ENCODE data around the gene KCNJ1.

KCNJ1 gene

GRCh38 chr11:128803449-128804245 lies 63.4 kb downstream of the KCNJ1 start:
- in situ Hi-C loops (cut with HindIII; ENCODE audit: low sequenced_read_pairs): no loop called here

- in situ Hi-C loops (cut with HindIII; ENCODE audit: low sequenced_read_pairs): no loop called here
Observed at GRCh38 chr11:128803011-128803410, 64.1 kb downstream of the KCNJ1 start.

- in situ Hi-C loops (cut with HindIII; ENCODE audit: low sequenced_read_pairs): no loop called here
Observed at GRCh38 chr11:128802358-128802981, 64.6 kb downstream of the KCNJ1 start.

- in situ Hi-C loops (cut with HindIII; ENCODE audit: low sequenced_read_pairs): no loop called here
Observed at GRCh38 chr11:128800871-128801417, 66.2 kb downstream of the KCNJ1 start.

- in situ Hi-C loops (cut with HindIII; ENCODE audit: low sequenced_read_pairs): no loop called here
Observed at GRCh38 chr11:128796270-128796669, 70.8 kb downstream of the KCNJ1 start.

- in situ Hi-C loops (cut with HindIII; ENCODE audit: low sequenced_read_pairs): loop anchor here (5.0 kb wide), 1 partner anchor 103 kb away; no protein-coding TSS in a partner anchor
Observed at GRCh38 chr11:128790196-128790595, 76.9 kb downstream of the KCNJ1 start.

GRCh38 chr11:128789497-128790150 lies 77.5 kb downstream of the KCNJ1 start:
- in situ Hi-C loops (cut with HindIII; ENCODE audit: low sequenced_read_pairs): loop anchor here (5.0 kb wide), 1 partner anchor 102 kb away; no protein-coding TSS in a partner anchor

All from endothelial cell of hepatic sinusoid (primary cell).